HK-2 (cell line): Measurements from ENCODE around the gene AHNAK.

Experiments used
- DNase-seq: peaks from one replicate; pipeline ENCODE4 v3.0.0-alpha.2; 2018; ENCODE audit not compliant: unreplicated experiment

AHNAK gene

DNA sequence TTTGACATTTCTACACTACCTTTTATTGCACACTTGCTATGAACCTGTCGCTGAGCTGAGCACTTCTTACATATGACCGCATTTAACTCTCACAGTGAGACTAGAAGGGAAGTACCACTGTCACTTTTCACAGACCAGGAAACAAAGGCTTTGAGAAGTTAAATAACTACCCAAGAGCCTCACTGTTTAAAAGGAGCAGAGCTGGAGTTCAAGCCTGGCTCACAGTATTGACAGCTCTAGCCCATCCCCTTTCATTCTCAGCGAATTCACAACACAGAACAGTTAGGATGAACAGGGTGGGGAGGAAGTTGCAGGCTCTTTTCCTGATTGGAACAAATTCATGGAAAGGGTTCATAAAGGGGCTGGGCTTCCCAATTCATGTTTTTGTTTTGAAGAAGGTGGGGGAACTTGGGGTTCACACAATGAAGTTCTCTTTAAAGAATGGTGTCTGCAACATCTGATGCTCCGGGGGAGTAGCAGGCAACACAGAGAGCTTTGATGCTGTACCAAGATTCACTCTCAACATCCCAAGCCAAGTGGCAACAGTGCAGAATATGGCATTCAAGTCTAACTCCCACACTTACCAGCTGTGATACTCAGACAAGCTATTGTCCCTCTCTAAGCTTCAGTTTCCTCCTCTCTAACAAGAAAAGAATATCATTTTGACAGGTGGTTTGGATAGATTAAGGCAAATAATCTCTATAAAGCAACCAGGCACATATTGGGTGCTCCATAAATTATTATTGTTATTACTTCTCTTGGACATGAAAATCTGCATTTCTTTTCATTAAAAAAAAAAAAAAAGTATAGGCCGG is 110.6 kb downstream of the AHNAK start:
- DNase-seq = no peak

DNA sequence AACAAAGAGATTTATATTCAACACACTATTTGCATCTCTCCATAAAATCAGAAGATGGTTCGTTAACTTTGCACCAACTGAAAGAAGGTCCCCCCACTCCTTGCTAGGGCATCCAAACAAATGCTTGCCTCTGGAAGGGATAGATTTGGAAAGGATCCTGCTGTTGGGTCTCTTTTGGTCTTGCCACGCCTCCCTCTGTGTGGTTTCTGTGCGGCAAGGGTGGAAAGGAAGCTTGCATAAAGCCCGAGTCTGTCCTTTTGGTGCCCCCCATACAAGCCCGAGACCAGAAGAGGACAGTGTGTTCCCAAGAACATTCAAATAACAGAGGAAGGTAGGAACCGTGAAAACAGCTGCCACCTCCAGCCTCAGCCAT is 112.7 kb downstream of the AHNAK start:
- no peak for DNase-seq

DNA sequence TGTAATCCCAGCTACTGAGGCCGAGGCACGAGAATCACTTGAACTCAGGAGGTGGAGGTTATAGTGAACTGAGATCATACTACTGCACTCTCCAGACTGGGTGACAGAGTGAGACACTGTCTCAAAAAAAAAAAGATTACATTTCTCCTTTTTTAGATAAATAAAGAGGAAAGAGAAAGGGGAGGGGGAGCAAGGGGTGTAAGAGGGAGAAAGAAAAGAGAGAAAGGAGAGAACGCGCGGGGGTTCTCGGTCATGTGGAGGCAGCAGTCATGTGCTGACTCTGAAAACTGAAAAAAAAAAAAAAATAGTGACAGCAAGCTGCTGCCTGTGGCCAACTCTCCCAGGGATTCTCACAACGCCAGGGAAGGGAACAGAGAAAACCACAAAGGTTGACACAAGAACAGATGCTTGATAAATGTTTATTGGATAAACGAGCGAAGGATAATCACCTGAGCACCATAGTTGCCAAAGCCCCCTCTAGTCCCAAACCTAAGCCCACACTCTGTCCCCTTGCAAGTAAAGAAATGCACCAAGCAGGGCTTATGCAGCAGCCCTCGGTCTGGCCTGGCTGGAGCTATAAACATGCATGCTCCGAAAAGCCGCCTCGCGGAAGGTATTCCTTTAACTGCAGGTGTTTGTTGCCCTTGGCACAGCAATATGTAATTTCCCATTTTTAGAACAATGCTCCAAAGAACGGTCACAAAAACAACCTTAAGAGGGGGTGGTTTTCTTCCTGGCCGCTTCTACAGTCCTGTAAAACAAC is 113.3 kb downstream of the AHNAK start:
- DNase-seq = peak; percentile 24

DNA sequence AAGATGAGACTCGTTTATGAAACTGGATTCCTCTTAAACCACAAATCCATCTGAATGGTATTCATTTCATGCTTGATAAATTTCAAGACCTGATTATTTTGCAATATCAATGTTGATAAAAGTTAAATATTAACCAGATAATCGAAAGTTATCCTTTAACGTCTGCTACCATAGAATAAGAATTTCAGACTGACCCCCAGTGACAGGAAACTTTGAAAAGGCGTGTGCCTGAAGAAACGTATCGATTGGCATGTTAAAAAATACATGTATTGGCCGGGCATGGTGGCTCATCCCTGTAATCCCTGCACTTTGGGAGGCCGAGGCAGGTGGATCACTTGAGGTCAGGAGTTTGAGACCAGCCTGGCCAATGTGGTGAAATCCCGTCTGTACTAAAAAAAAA is 113.9 kb downstream of the AHNAK start:
- peak; percentile 34 for DNase-seq

GRCh38 chr11:62431171-62431901 is 115.3 kb downstream of the AHNAK start:
- DNase-seq = no peak

DNA sequence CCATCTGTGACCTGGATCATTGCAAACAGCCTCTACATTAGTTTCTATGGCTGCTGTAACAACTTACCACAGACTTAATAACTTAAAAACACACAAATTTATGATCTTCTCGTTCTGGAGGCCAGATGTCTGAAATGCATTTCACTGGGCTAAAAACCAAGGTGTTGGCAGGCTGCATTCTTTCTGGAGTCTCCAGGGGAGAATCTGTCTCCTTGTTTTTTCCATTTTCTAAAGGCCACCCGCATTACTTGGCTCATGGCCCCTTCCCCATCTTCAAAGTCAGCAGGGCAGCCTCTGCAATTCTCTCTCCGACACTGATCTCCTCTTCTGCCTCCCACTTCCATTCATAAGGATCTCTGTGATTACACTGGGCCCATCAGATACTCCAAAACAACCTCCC is 116.2 kb downstream of the AHNAK start:
- DNase-seq = no peak

- no peak for DNase-seq
These were observed 117.6 kb downstream of the AHNAK start for GRCh38 chr11:62428871-62429560.

GRCh38 chr11:62427630-62428233 is 118.9 kb downstream of the AHNAK start:
- DNase-seq = no peak

DNA sequence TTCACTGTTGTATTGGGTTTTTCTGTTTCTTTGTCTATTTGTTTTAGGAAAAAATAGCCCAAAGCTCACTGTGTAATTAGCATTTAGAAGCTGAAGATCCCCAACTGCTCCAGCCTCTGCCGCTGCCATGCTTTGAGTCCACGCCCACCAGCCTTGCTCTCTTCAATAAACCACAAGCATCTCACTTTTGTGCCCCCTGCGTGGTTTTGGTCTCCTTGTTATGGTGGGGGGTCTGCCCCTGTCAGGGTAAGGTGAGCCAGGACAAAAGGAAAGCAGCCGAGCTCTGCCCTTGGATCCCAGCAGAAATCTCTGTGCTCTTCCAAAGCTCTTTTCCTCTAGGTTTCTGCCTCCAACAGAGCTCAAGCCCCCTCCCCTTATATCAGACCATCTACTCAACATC is 123.6 kb downstream of the AHNAK start:
- DNase-seq = no peak

DNA sequence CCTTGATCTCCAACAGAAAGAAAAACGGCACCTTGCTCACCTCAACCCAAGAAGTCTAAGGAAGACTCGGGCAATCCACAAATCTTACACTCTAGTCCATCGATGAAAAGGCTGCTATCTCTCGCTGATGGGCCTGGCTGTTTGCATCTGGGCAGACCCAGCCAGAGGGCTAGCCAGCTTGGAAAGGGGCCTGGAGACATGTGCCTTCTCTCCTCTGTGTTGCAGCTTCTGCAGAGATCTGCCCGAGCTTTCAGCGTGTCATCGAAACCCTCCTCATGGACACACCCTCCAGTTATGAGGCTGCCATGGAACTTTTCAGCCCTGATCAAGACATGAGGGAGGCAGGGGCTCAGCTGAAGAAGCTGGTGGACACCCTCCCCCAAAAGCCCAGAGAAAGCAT is 124.6 kb downstream of the AHNAK start:
- DNase-seq = no peak

GRCh38 chr11:62420882-62421281 is 125.7 kb downstream of the AHNAK start:
- DNase-seq = no peak

DNA sequence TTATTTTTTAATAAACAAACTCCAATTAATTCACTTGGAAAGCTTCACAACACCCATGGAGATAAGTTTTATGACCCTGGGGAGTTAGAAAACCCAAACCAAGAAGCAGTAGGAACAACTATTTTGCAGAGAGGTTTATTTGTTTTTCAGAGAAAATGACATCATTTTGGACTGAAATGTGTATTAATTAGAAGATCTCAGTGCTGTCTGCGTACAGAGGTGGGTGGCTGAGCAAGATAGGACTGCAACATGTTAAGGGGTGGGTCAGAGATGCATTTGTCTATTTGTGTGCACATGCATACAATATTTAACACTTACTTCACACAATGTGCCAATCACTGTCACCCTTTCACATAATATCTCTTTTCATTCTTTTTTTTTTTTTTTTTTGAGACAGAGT is 126.7 kb downstream of the AHNAK start:
- no peak for DNase-seq

GRCh38 chr11:62419314-62419929 is 127.2 kb downstream of the AHNAK start:
- no peak for DNase-seq

DNA sequence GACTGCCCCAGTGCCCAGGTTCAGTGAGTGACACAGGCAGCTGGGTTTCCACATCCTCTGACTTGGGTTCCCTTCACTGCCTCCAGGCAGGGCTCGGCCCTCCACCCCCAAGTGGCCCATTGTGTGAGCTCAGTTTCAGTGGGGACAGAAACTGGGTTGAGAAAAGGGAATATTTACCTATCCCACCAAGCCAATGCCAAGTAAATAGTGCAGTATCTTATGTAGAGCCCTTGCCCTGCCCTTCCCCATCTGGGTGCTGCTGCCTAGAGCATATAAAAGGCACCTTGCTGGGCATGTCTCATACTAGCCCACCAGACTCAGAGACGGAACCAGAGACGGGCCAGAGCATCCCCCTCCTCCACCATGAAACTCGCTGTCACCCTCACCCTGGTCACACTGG is 127.9 kb downstream of the AHNAK start, which contains the start of gene SCGB1A1:
TSS of gene SCGB1A1 (plus strand) at position 301 of the 400 bp plus-strand sequence. CDS start at position 364, 63 bp downstream.
- DNase-seq = no peak

DNA sequence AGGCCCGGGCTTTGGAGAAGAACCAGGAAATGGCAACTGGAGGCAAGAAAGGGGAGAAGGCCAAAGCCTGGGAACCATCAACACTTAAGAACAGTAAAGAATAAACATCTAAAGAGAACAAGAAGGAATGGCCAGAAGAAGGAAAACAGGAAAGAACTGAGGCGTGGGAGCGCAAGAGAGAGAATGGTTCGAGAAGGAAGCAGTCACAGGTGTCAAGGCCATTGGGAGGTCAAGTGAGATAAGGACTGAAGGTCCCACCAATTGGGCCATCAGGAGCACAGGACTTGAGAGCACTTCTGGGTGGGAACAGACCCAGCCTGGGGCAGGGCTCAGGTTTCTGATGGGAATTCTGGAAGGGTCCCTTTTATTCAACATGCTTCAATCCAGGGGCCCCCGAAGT is 128.5 kb downstream of the AHNAK start:
- no peak for DNase-seq

DNA sequence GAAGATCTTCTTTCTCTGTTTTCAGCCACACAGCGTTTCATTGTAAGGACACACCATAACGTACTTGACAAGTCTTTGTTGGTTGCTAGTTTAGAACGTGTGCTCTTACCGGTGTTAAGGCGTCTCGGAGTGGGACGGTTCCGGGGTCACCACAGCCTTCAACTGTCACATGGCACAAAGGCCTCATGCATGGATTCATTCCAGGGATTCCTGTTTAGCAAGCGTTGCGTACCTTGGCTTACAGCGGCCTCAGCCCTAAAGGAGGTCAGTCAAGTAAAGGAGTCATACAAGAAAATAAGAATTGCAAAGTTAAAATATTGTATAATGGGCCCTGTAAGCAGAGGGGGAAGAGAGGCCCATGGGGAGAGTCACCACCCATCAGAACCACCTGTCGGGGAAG is 130.0 kb downstream of the AHNAK start:
- no peak for DNase-seq

GRCh38 chr11:62413060-62413696 is 133.4 kb downstream of the AHNAK start:
- DNase-seq = no peak

- no peak for DNase-seq
These were observed 135.1 kb downstream of the AHNAK start for GRCh38 chr11:62411524-62411923.

GRCh38 chr11:62410972-62411371 is 135.6 kb downstream of the AHNAK start:
- DNase-seq = no peak

GRCh38 chr11:62409831-62410230 is 136.8 kb downstream of the AHNAK start:
- no peak for DNase-seq

- no peak for DNase-seq
These were observed 140.6 kb downstream of the AHNAK start for GRCh38 chr11:62406034-62406433.
